H1 (cell line): ENCODE results near the gene SBF2. TPM values are rescaled to one million over a fixed set of nuclear protein-coding genes. Genes with fewer than 3 reads are reported as not detected.

ENCODE experiments used
- CTCF ChIA-PET: fragments of 300-600 bp; sonication (Branson Sonifier 250); formaldehyde crosslinking; loops from one replicate; lab custom pipeline; 2021; ENCODE audit not compliant: partially characterized antibody; lab: Charles Lee
- POLR2A ChIA-PET: fragments of 300-600 bp; sonication (Branson Sonifier 250); formaldehyde crosslinking; loops from one replicate; lab custom pipeline; 2021; ENCODE audit warnings: inconsistent platforms; ENCODE audit not compliant: partially characterized antibody; lab: Charles Lee
- DNase-seq, 2 experiments: peaks; one replicate each; pipeline versions ENCODE4 v3.0.0 to v3.0.0-alpha.2; 2010 to 2022; ENCODE audit warnings: low spot score in 2 of 2, low read depth in 1 of 2, mixed read lengths in 1 of 2
- FAIRE-seq: peaks from 2 replicates; lab custom pipeline; 2011; peaks lifted over from hg19 to GRCh38; lab: Jason Lieb, UNC
- H2AFZ ChIP-seq: 2 replicates; pipeline ENCODE4 v1.8.1; 2012; ENCODE audit warnings: low read length, inconsistent platforms
- H2AK5ac ChIP-seq: 2 replicates; pipeline ENCODE4 v1.6.1; 2013; ENCODE audit warnings: low read depth, low read length
- H2BK120ac ChIP-seq: replicated peaks from 2 replicates; pipeline ENCODE3; 2013; ENCODE audit warnings: low read depth, low read length, inconsistent platforms
- H2BK12ac ChIP-seq: 2 replicates; pipeline ENCODE4 v1.6.1; 2013; ENCODE audit warnings: low read depth, low read length
- H2BK15ac ChIP-seq: 2 replicates; pipeline ENCODE4 v1.6.1; 2013; ENCODE audit warnings: low read length
- H2BK20ac ChIP-seq: 2 replicates; pipeline ENCODE4 v1.6.1; 2013; ENCODE audit warnings: low read length
- H2BK5ac ChIP-seq: 2 replicates; pipeline ENCODE4 v1.6.1; 2013; ENCODE audit warnings: low read depth, low read length
- H3K14ac ChIP-seq: 2 replicates; pipeline ENCODE4 v1.6.1; 2013; ENCODE audit warnings: inconsistent platforms; ENCODE audit not compliant: insufficient read length
- H3K18ac ChIP-seq: 2 replicates; pipeline ENCODE4 v1.6.1; 2013; ENCODE audit warnings: low read length; ENCODE audit errors: extremely low read depth
- H3K23ac ChIP-seq: 2 replicates; pipeline ENCODE4 v1.6.1; 2013; ENCODE audit warnings: inconsistent platforms; ENCODE audit not compliant: insufficient read length
- H3K23me2 ChIP-seq: 2 replicates; pipeline ENCODE4 v1.6.1; 2013; ENCODE audit warnings: low read depth, low read length
- H3K27ac ChIP-seq: 2 replicates; pipeline ENCODE4 v1.6.1; 2011; ENCODE audit warnings: low read depth, low read length, inconsistent platforms
- H3K27me3 ChIP-seq, 4 experiments: replicated peaks in 1 of 4; 1 replicate in 1 of 4; 2 replicates in 3 of 4; pipeline versions ENCODE4 v1.6.1 to v1.8.1; 2011 to 2013; ENCODE audit warnings: low read length in 3 of 4, mild to moderate bottlenecking in 3 of 4, inconsistent platforms in 2 of 4, mixed read lengths in 2 of 4, moderate library complexity in 1 of 4; ENCODE audit not compliant: control insufficient read depth in 3 of 4, insufficient read depth in 3 of 4; ENCODE audit errors: extremely low read depth in 1 of 4
- H3K36me3 ChIP-seq, 4 experiments: 2 replicates each; pipeline versions ENCODE4 v1.6.1 to v1.8.1; 2011 to 2013; ENCODE audit warnings: mild to moderate bottlenecking in 4 of 4, low read length in 3 of 4, moderate library complexity in 2 of 4, control low read depth in 1 of 4, inconsistent platforms in 1 of 4; ENCODE audit not compliant: insufficient read depth in 4 of 4, control insufficient read depth in 2 of 4
- H3K4ac ChIP-seq: replicated peaks from 2 replicates; pipeline ENCODE3; 2013; ENCODE audit warnings: low read length, low read depth, mixed read lengths, inconsistent platforms; ENCODE audit not compliant: insufficient read length
- H3K4me1 ChIP-seq, 4 experiments: replicated peaks in 1 of 4; 1 replicate in 1 of 4; 2 replicates in 3 of 4; pipeline versions ENCODE4 v1.6.1 to v1.8.1; 2011 to 2013; ENCODE audit warnings: low read length in 3 of 4, inconsistent platforms in 2 of 4, mixed read lengths in 1 of 4; ENCODE audit not compliant: insufficient read depth in 4 of 4, control insufficient read depth in 3 of 4
- H3K4me2 ChIP-seq, 2 experiments: 2 replicates each; pipeline versions ENCODE4 v1.6.1 to v1.8.1; 2011 to 2013; ENCODE audit warnings: low read depth in 2 of 2, low read length in 2 of 2, control low read depth in 1 of 2, inconsistent platforms in 1 of 2, mild to moderate bottlenecking in 1 of 2; ENCODE audit not compliant: insufficient read depth in 1 of 2
- H3K4me3 ChIP-seq, 4 experiments: fragments of 200-600, 300-600 bp in 1 of 4; sonication (generic), shearing (Covaris generic), sonication (Bioruptor Twin) in 1 of 4; 2 replicates each; pipeline versions ENCODE4 v1.5.1 to v1.8.1; 2011 to 2016; ENCODE audit warnings: low read length in 4 of 4, low read depth in 3 of 4, control low read depth in 2 of 4, inconsistent platforms in 2 of 4, mild to moderate bottlenecking in 2 of 4, mixed read lengths in 1 of 4, moderate library complexity in 1 of 4; ENCODE audit not compliant: insufficient read depth in 2 of 4; ENCODE audit errors: extremely low read depth in 1 of 4
- H3K56ac ChIP-seq: replicated peaks from 2 replicates; pipeline ENCODE3; 2013; ENCODE audit warnings: low read depth, mild to moderate bottlenecking, mixed read lengths, low read length, inconsistent platforms; ENCODE audit not compliant: insufficient read length
- H3K79me1 ChIP-seq: 2 replicates; pipeline ENCODE4 v1.6.1; 2013; ENCODE audit warnings: low read depth, low read length, control low read depth
- H3K79me2 ChIP-seq, 2 experiments: 2 replicates each; pipeline versions ENCODE4 v1.6.1 to v1.8.1; 2012 to 2013; ENCODE audit warnings: low read length in 2 of 2, mild to moderate bottlenecking in 2 of 2, inconsistent platforms in 1 of 2; ENCODE audit not compliant: insufficient read depth in 2 of 2, control insufficient read depth in 1 of 2
- H3K9ac ChIP-seq, 4 experiments: replicated peaks in 1 of 4; 1 replicate in 1 of 4; 2 replicates in 3 of 4; pipeline versions ENCODE4 v1.6.1 to v1.8.1; 2011 to 2013; ENCODE audit warnings: low read depth in 3 of 4, low read length in 3 of 4, control low read depth in 2 of 4, mild to moderate bottlenecking in 2 of 4, moderate library complexity in 2 of 4, inconsistent platforms in 1 of 4; ENCODE audit errors: extremely low read depth in 1 of 4
- H3K9me3 ChIP-seq, 2 experiments: 2 replicates each; pipeline versions ENCODE4 v1.6.1 to v1.8.1; 2012 to 2013; ENCODE audit warnings: mild to moderate bottlenecking in 2 of 2, moderate library complexity in 2 of 2, control low read depth in 1 of 2, inconsistent platforms in 1 of 2, low read depth in 1 of 2, low read length in 1 of 2, mixed read lengths in 1 of 2; ENCODE audit not compliant: insufficient read depth in 2 of 2
- H4K20me1 ChIP-seq, 2 experiments: replicated peaks in 1 of 2; 2 replicates each; pipeline versions ENCODE3 to v1.8.1; 2011 to 2013; ENCODE audit warnings: inconsistent platforms in 2 of 2, low read length in 2 of 2, mild to moderate bottlenecking in 1 of 2; ENCODE audit not compliant: insufficient read depth in 2 of 2, control insufficient read depth in 1 of 2
- H4K5ac ChIP-seq: 2 replicates; pipeline ENCODE4 v1.6.1; 2013; ENCODE audit warnings: low read length, low read depth, mixed read lengths, inconsistent platforms; ENCODE audit not compliant: insufficient read length
- H4K8ac ChIP-seq: 2 replicates; pipeline ENCODE4 v1.8.0; 2013; ENCODE audit warnings: mild to moderate bottlenecking, moderate library complexity, low read length, inconsistent platforms; ENCODE audit not compliant: insufficient read depth; ENCODE audit errors: extremely low read depth
- H4K91ac ChIP-seq: replicated peaks from 2 replicates; pipeline ENCODE3; 2013; ENCODE audit warnings: low read length, mixed read lengths, inconsistent platforms; ENCODE audit not compliant: insufficient read length
- ATF2 ChIP-seq: IDR thresholded peaks from 2 replicates; pipeline ENCODE4 v1.6.1; 2012; ENCODE audit warnings: low read length, inconsistent platforms
- CTCF ChIP-seq, 3 experiments: IDR thresholded peaks; 1 replicate in 2 of 3; 2 replicates in 1 of 3; pipeline versions ENCODE4 v1.5.1 to v1.6.1; 2011; ENCODE audit warnings: low read length in 3 of 3, mild to moderate bottlenecking in 3 of 3, inconsistent platforms in 2 of 3, low read depth in 1 of 3, moderate library complexity in 1 of 3; ENCODE audit not compliant: insufficient read depth in 1 of 3; ENCODE audit errors: control extremely low read depth in 1 of 3
- KDM4A ChIP-seq: IDR thresholded peaks from one replicate; pipeline ENCODE4 v1.7.1; 2012; ENCODE audit warnings: low read depth, mild to moderate bottlenecking, moderate library complexity, low read length, inconsistent platforms; ENCODE audit not compliant: severe bottlenecking
- MAFK ChIP-seq: IDR thresholded peaks from 2 replicates; pipeline ENCODE4 v1.6.1; 2012; ENCODE audit warnings: low read depth, mild to moderate bottlenecking, improper control_type of control experiment, low read length
- NANOG ChIP-seq: IDR thresholded peaks from 2 replicates; pipeline ENCODE4 v1.6.1; 2011; ENCODE audit warnings: low read length, low read depth, mild to moderate bottlenecking, inconsistent platforms; ENCODE audit not compliant: insufficient read depth, poor library complexity, severe bottlenecking
- POLR2A ChIP-seq, 2 experiments: IDR thresholded peaks; 1 replicate in 1 of 2; 2 replicates in 1 of 2; pipeline ENCODE4 v1.6.1; 2011; ENCODE audit warnings: low read depth in 2 of 2, low read length in 2 of 2, mild to moderate bottlenecking in 2 of 2; ENCODE audit errors: control extremely low read depth in 1 of 2
- TAF1 ChIP-seq: IDR thresholded peaks from 2 replicates; pipeline ENCODE4 v1.6.1; 2011; ENCODE audit warnings: mild to moderate bottlenecking, low read depth, low read length
- TEAD4 ChIP-seq: IDR thresholded peaks from 2 replicates; pipeline ENCODE4 v1.6.1; 2012; ENCODE audit warnings: low read depth, low read length, inconsistent platforms, mixed read lengths
- WGBS, 2 experiments: shearing (Covaris generic) in 1 of 2; methylation state at CpG; one replicate each; pipeline versions ENCODE4 v1.1.6 to v1.1.7; 2013 to 2015; ENCODE audit warnings: low lambda C conversion rate in 2 of 2, mixed read lengths in 2 of 2, inconsistent platforms in 1 of 2, low coverage in 1 of 2, missing lambda C conversion rate in 1 of 2; ENCODE audit not compliant: insufficient replicate concordance in 2 of 2, insufficient coverage in 1 of 2, insufficient read length in 1 of 2; ENCODE audit errors: extremely low coverage in 1 of 2, missing lambda C conversion rate in 1 of 2; 5-methylcytosine and 5-hydroxymethylcytosine counted together
- polyA plus RNA-seq, 7 experiments: library from polyadenylated mRNA; depleted of rRNA in 3 of 7; stranded (reverse) in 5 of 7; unstranded in 2 of 7; fragments of >200 nt in 5 of 7; fragments of 200-250 nt in 2 of 7; gene quantifications; 1 replicate in 5 of 7; 2 replicates in 1 of 7; 4 replicates in 1 of 7; pipeline versions ENCODE4 v1.2.1 to v1.2.3, GENCODE V29; 2011 to 2013; ENCODE audit warnings: missing spikeins in 2 of 7, mixed read lengths in 2 of 7
- total RNA-seq: library from RNA; stranded (reverse); fragmentation: NEBNext Ultra II Directional; extraction: Animal tissue kit (Norgen Biotek cat#: 25700); gene quantifications from 2 replicates; pipeline ENCODE4 v1.2.1, GENCODE V29; 2021

The SBF2 gene
- total and polyA plus RNA-seq, 2 of the 8 experiments (the other 6 are each of a cell fraction or from before 2014, with no cell fraction given), result 36.7 to 50.5 TPM

GRCh38 chr11:10122326-10123197, 171.5 kb downstream of the SBF2 start:
- Histone ChIP-seq H3K36me3 (no peaks in the 10 kb centered on the region), H2AFZ (no peak overlapping the region), H4K91ac (no peak overlapping the region), H3K4ac (no peak overlapping the region), H3K79me1 (no peaks in the 10 kb centered on the region), H2BK12ac (no peak overlapping the region), H4K8ac (no peak overlapping the region), H3K27ac (no peak overlapping the region), H2BK20ac (no peak overlapping the region), H3K79me2 (no peaks in the 10 kb centered on the region), H3K23me2 (no peaks in the 10 kb centered on the region), H3K9me3 (no peaks in the 10 kb centered on the region), H3K9ac (no peak overlapping the region), H2AK5ac (no peak overlapping the region), H4K5ac (no peak overlapping the region), H2BK15ac (no peak overlapping the region), H3K4me3 (no peak overlapping the region), H3K14ac (no peak overlapping the region), H3K56ac (no peak overlapping the region), H2BK120ac (no peak overlapping the region), H3K4me2 (no peak overlapping the region), H3K18ac (no peak overlapping the region), H3K23ac (no peak overlapping the region), H3K27me3 (no peaks in the 10 kb centered on the region), H4K20me1 (no peaks in the 10 kb centered on the region), H3K4me1 (no peaks in the 10 kb centered on the region), H2BK5ac (no peak overlapping the region)
- DNase-seq (no peak), FAIRE-seq (no peak)
- ChIA-PET CTCF (interaction anchor here (1.2 to 1.4 kb wide), 2 partner anchors 19 to 183 kb away, joined by 3 to 4 read pairs; partner anchors contain the start of gene ADM), POLR2A (interaction anchor here (1.1 kb wide), 1 partner anchor 181 kb away, joined by 3 read pairs; no protein-coding TSS in a partner anchor)
- 88% methylated on average over 5 of the region's 5 CpGs; no CpG with 5 or more reads in 1 of the 2 experiments for WGBS, 2 experiments
- TF ChIP-seq TEAD4 (no peak), TAF1 (no peak), CTCF (IDR thresholded peaks at IDR 0.05; ENCODE audit: control extremely low read depth in 1 of 3, insufficient read depth in 1 of 3, low read depth in 1 of 3, low read length in 3 of 3) (no peak), NANOG (no peak), POLR2A (IDR thresholded peaks at IDR 0.05; ENCODE audit: control extremely low read depth in 1 of 2, low read depth in 2 of 2, low read length in 2 of 2) (no peak), KDM4A (no peak), ATF2 (no peak), MAFK (no peak)
